ENCODE results near the gene SHANK3.
"Not testable (repeated sequence)": the region's sequence is repeated elsewhere in the genome, so short reads cannot be mapped to it uniquely, and the experiment has no call there.

SHANK3 gene

DNA sequence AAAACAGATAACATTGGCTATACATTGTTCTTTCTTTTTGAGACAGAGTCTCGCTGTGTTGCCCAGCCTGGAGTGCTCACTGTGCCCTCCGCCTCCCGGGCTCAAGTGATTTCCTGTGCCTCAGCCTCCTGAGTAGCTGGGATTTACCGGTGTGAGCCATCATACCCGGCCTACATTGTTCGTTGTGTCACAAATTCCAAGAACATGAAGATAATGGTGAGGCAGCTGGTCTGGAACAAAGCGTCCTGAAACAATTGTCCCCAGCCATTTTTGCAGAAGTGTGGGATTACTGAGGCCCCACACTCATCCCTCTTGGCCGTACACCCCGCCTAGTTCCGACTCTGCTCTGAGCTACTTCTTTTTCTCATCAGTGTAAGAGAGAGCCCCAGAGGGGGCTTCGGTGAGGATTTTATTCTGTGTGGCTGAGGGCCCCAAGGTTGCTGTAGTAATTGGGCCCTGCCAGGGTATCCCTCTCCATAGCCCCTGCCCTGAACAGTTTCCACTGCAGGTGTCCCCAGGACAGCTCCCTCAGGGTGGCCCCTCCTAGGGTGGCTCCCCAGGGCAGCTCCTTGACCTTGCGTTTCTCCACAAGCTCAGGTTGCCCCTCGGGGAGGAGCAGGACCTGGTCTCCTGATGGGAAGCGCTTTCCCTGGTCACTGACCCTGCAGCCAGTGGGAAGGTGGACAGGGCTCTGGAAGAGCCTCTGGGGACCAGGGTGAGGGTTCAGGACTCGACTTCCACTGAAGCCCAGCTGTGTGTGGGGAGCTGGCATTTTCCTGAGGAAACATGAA is 31.6 kb upstream of the SHANK3 start:
- Mint-ChIP-seq H3K4me3 (no peak overlapping the region), H3K36me3 (ENCODE audit: low read depth) (no peaks in the 10 kb centered on the region), H3K27ac (no peak overlapping the region), H3K4me1 (ENCODE audit: low read depth) (no peaks in the 10 kb centered on the region), H3K27me3 (ENCODE audit: low read depth) (peaks cover 16% of the 10 kb centered on the region), H3K9me3 (no peaks in the 10 kb centered on the region)

- Mint-ChIP-seq H3K4me3 (no peak overlapping the region), H3K9me3 (peaks cover 4% of the 10 kb centered on the region), H3K4me1 (ENCODE audit: low read depth) (no peaks in the 10 kb centered on the region), H3K36me3 (ENCODE audit: low read depth) (no peaks in the 10 kb centered on the region), H3K27me3 (ENCODE audit: low read depth) (peaks cover 16% of the 10 kb centered on the region), H3K27ac (no peak overlapping the region)
Observed at GRCh38 chr22:50641696-50642607, 30.7 kb upstream of the SHANK3 start.

GRCh38 chr22:50643021-50643820 is 29.4 kb upstream of the SHANK3 start:
- not testable (repeated sequence) for H3K4me1 Mint-ChIP-seq (ENCODE audit: low read depth); H3K9me3 Mint-ChIP-seq; H3K27ac Mint-ChIP-seq; H3K36me3 Mint-ChIP-seq (ENCODE audit: low read depth); H3K4me3 Mint-ChIP-seq
- peaks cover 16% of the 10 kb centered on the region for H3K27me3 Mint-ChIP-seq (ENCODE audit: low read depth)

DNA sequence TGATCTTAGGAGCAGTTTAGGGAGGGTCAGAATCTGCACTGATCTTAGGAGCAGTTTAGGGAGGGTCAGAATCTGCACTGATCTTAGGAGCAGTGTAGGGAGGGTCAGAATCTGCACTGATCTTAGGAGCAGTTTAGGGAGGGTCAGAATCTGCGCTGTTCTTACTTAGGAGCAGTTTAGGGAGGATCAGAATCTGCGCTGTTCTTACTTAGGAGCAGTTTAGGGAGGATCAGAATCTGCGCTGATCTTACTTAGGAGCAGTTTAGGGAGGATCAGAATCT is 28.9 kb upstream of the SHANK3 start:
- not testable (repeated sequence) for H3K27ac Mint-ChIP-seq; H3K9me3 Mint-ChIP-seq; H3K36me3 Mint-ChIP-seq (ENCODE audit: low read depth); H3K4me1 Mint-ChIP-seq (ENCODE audit: low read depth); H3K4me3 Mint-ChIP-seq
- H3K27me3 Mint-ChIP-seq (ENCODE audit: low read depth), result peaks cover 16% of the 10 kb centered on the region

GRCh38 chr22:50653256-50653655 is 19.4 kb upstream of the SHANK3 start:
- H3K27me3 Mint-ChIP-seq (ENCODE audit: low read depth), result no peaks in the 10 kb centered on the region
- no peaks in the 10 kb centered on the region for H3K36me3 Mint-ChIP-seq (ENCODE audit: low read depth)

DNA sequence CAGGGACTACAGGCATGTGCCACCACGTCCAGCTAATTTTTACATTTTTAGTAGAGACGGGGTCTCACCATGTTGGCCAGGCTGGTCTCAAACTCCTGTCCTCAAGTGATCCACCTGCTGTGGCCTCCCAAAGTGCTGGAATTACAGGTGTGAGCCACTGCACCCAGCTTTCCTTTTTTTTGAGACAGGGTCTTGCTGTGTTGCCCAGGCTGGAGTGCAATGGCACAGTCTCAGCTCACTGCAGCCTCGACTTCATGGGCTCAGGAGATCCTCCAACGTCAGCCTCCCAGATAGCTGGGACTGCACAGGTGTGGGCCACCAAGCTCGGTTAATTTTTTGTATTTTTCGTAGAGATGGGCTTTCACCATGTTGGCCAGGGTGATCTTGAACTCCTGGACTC is 18.0 kb upstream of the SHANK3 start:
- H3K27ac Mint-ChIP-seq; H3K9me3 Mint-ChIP-seq; H3K4me1 Mint-ChIP-seq (ENCODE audit: low read depth); H3K36me3 Mint-ChIP-seq (ENCODE audit: low read depth); H3K27me3 Mint-ChIP-seq (ENCODE audit: low read depth); H3K4me3 Mint-ChIP-seq: not testable (repeated sequence)

More at GRCh38 chr22:50653256-50653655, 19.4 kb upstream of the SHANK3 start:
- Mint-ChIP-seq H3K4me1 (ENCODE audit: low read depth) (no peaks in the 10 kb centered on the region), H3K4me3 (no peak overlapping the region), H3K27ac (no peak overlapping the region), H3K9me3 (peaks cover 6% of the 10 kb centered on the region)

- no peaks in the 10 kb centered on the region for H3K9me3 Mint-ChIP-seq
- H3K4me1 Mint-ChIP-seq (ENCODE audit: low read depth), result no peaks in the 10 kb centered on the region
- H3K27me3 Mint-ChIP-seq (ENCODE audit: low read depth), result peaks cover 4% of the 10 kb centered on the region
- no peak overlapping the region for H3K4me3 Mint-ChIP-seq
- no peaks in the 10 kb centered on the region for H3K36me3 Mint-ChIP-seq (ENCODE audit: low read depth)
- H3K27ac Mint-ChIP-seq, result no peak overlapping the region
Observed at GRCh38 chr22:50656122-50657070, 16.2 kb upstream of the SHANK3 start.

- Mint-ChIP-seq H3K4me3 (no peak overlapping the region), H3K27me3 (ENCODE audit: low read depth) (peaks cover 5% of the 10 kb centered on the region), H3K9me3 (no peaks in the 10 kb centered on the region), H3K4me1 (ENCODE audit: low read depth) (no peaks in the 10 kb centered on the region), H3K36me3 (ENCODE audit: low read depth) (no peaks in the 10 kb centered on the region), H3K27ac (no peak overlapping the region)
Observed at GRCh38 chr22:50657925-50658324, 14.7 kb upstream of the SHANK3 start.

DNA sequence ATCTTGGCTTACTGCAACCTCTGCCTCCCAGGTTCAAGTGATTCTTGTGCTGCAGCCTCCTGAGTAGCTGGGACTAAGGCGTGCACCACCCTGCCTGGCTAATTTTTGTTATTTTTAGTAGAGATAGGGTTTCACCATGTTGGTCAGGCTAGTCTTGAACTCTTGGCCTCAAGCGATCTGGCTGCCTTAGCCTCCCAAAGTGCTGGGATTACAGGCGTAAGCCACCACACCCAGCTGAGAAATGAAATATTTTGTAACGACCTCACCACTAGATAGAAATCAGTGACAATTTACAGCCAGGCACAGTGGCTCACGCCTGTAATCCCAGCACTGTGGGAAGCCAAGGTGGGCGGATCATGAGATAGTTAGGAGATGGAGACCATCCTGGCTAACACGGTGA is 12.9 kb upstream of the SHANK3 start:
- H3K4me1 Mint-ChIP-seq (ENCODE audit: low read depth); H3K9me3 Mint-ChIP-seq; H3K36me3 Mint-ChIP-seq (ENCODE audit: low read depth); H3K4me3 Mint-ChIP-seq; H3K27ac Mint-ChIP-seq; H3K27me3 Mint-ChIP-seq (ENCODE audit: low read depth): not testable (repeated sequence)

- peaks cover 8% of the 10 kb centered on the region for H3K27me3 Mint-ChIP-seq (ENCODE audit: low read depth)
- no peaks in the 10 kb centered on the region for H3K9me3 Mint-ChIP-seq
- no peaks in the 10 kb centered on the region for H3K36me3 Mint-ChIP-seq (ENCODE audit: low read depth)
- H3K4me3 Mint-ChIP-seq, result no peak overlapping the region
- H3K27ac Mint-ChIP-seq, result no peak overlapping the region
- no peaks in the 10 kb centered on the region for H3K4me1 Mint-ChIP-seq (ENCODE audit: low read depth)
Observed at GRCh38 chr22:50660306-50660705, 12.3 kb upstream of the SHANK3 start.

DNA sequence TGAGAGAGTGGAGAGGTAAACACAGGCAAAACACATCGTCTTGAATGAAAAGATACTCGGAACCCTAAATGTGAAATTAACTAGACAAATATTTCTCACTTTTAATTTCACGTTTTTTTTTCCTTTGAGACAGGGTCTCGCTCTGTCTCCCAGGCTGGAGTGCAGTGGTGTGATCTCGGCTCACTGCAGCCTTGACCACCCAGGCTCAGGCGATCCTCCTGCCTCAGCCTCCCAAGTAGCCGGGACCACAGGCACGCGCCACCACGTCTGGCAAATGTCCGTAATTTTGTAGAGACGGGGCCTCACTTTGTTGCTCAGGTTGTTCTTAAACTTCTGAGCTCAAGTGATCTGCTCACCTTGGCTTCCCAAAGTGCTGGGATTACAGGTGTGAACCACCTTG is 7.4 kb upstream of the SHANK3 start:
- Mint-ChIP-seq H3K27ac (no peak overlapping the region), H3K4me1 (ENCODE audit: low read depth) (no peaks in the 10 kb centered on the region), H3K27me3 (ENCODE audit: low read depth) (peaks cover 22% of the 10 kb centered on the region), H3K9me3 (no peaks in the 10 kb centered on the region), H3K4me3 (no peak overlapping the region), H3K36me3 (ENCODE audit: low read depth) (no peaks in the 10 kb centered on the region)

DNA sequence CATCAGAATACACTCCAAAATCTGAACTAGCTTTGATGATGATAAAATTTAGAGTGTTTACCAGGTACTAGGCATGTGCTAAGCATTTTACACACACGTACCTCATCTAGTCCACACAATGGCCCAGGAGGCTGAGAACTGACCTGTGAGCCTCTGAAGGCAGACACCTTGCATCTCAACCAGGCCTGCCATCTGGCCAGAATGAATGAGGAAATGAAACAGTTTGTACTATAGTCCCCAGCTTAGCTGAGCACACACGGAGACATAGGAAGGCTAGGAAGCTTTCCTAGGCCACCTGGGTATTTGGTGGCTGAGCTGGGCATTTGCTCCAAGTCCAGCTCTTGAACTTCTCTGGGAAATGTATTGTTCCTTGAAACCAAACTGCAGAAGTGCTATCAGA is 6.9 kb upstream of the SHANK3 start:
- H3K9me3 Mint-ChIP-seq, result no peaks in the 10 kb centered on the region
- no peak overlapping the region for H3K27ac Mint-ChIP-seq
- peaks cover 24% of the 10 kb centered on the region for H3K27me3 Mint-ChIP-seq (ENCODE audit: low read depth)
- H3K4me1 Mint-ChIP-seq (ENCODE audit: low read depth), result no peaks in the 10 kb centered on the region
- no peak overlapping the region for H3K4me3 Mint-ChIP-seq
- no peaks in the 10 kb centered on the region for H3K36me3 Mint-ChIP-seq (ENCODE audit: low read depth)

DNA sequence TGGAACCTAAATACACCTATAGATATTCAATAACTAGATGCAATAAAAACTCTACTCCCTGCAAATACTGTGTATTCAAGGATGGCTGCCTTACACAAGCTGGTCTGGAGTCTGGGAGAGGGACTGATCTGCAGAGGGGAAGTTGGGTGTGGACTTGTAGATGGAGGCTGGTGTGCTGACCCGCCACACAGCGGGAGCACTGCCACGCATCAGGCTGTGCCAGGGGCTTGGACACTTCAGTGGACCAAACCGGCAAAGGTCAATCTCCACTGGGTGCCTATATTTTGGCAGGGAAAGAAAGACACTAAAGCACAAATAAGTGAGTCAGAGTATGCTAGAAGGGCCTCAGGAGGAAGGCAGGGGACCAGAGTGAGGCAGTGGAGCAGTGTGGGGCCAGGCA is 2.1 kb upstream of the SHANK3 start:
- peaks cover 4% of the 10 kb centered on the region for H3K4me1 Mint-ChIP-seq (ENCODE audit: low read depth)
- peaks cover 54% of the 10 kb centered on the region for H3K27me3 Mint-ChIP-seq (ENCODE audit: low read depth)
- no peak overlapping the region for H3K4me3 Mint-ChIP-seq
- H3K27ac Mint-ChIP-seq, result no peak overlapping the region
- H3K9me3 Mint-ChIP-seq, result no peaks in the 10 kb centered on the region
- no peaks in the 10 kb centered on the region for H3K36me3 Mint-ChIP-seq (ENCODE audit: low read depth)

All from T-helper 1 cell treated with Interleukin-12 subunit alpha and Interleukin-12 subunit beta and Interleukin-4 antibody, amounts not matched to agents 30 μg/mL and 1 μg/mL, for 36 hours (primary cell).